GM12872 (cell line): ENCODE data around the gene INAFM2.

Experiments
- TF ChIP-seq, protein P1 (sequence below): IDR thresholded peaks from 3 replicates; pipeline ENCODE4 v1.5.1; 2011; ENCODE audit warnings: low read depth, mild to moderate bottlenecking, low read length, moderate library complexity; ENCODE audit not compliant: insufficient read depth

INAFM2 gene

DNA sequence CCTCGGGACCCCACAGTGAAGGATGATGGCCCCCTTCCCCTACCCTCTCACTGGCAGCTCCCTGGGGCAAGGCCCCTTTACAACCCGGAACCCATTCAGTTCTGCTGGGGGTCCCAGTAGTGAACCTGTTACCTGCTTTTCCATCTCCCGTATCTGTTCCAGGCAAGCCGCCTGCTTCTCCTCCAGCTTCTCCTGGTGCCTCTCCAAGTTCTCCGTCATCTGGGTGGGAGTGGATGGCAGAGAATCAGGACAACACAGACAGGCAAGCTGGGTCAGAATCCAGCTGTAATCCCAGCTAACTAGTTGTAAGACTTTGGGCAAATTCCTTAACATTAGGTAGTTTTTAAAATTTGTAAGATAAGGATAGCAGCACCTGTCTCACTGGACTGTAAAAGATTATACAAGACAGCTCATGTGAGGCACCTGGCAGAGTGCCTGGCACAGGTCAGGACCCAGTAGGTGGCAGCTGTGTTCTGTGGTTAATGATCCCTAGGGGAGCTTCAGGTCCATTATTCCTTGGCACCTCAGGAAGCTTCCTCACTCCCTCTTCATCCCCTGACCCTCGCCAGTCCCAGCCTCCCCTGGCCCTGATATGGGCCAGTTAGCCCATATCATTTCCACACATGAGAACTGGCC lies 34.2 kb upstream of the INAFM2 start:
- TF ChIP-seq, protein P1, sequence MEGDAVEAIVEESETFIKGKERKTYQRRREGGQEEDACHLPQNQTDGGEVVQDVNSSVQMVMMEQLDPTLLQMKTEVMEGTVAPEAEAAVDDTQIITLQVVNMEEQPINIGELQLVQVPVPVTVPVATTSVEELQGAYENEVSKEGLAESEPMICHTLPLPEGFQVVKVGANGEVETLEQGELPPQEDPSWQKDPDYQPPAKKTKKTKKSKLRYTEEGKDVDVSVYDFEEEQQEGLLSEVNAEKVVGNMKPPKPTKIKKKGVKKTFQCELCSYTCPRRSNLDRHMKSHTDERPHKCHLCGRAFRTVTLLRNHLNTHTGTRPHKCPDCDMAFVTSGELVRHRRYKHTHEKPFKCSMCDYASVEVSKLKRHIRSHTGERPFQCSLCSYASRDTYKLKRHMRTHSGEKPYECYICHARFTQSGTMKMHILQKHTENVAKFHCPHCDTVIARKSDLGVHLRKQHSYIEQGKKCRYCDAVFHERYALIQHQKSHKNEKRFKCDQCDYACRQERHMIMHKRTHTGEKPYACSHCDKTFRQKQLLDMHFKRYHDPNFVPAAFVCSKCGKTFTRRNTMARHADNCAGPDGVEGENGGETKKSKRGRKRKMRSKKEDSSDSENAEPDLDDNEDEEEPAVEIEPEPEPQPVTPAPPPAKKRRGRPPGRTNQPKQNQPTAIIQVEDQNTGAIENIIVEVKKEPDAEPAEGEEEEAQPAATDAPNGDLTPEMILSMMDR, result no peak

GRCh38 chr15:40290545-40290917 lies 33.0 kb upstream of the INAFM2 start:
- TF ChIP-seq, protein P1, result no peak

DNA sequence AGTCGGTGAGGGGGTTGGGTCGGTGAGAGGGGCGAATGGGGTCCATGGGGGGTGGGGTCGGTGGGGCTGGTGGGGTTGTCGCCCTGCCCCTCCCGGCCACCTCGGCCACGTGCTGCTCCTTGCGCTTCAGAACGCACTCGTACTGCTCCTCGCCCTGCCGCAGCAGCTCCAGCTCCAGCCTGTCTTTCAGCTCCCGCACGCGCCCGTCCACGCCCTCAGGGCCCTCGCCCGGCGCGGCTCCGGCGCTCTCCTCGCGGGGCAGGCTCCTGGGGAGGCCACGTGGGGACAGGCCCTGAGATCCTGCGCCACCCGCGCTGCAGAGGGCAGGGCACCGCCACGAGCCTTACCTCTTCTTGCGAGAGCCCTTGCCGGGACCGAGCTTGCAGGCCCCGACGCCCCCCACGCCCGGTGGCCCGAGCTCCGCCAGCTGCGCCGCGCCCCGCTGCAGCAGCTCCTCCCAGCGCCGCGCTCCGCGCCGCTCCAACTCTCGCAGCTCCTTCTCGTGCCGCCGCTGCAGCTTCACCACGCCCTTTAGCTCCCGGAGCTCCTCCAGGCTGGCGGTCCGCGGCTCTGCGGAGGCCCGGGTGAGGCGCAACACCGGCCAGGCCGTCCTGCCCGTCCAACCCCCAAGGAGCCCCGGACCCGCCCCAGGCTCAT lies 32.4 kb upstream of the INAFM2 start:
- TF ChIP-seq, protein P1, result no peak

DNA sequence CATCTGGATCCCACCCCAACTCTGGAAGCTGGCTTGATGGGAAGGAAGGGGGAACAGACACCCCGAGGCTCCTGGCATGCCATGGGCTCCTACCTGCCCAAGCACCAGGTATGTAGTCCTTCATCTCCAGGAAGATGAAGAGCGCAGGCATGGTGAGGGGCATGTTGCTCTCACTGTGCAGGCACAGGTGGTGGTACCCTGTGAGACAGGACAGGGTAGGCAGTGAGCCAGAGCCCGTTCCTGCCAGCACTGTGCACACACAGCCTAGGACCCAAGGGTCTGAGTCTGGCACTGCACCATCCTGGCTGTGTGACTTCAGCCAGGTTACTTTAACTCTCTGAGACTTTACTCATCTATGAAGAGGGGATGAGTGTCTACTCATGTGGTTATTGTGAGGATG lies 31.2 kb upstream of the INAFM2 start:
- TF ChIP-seq, protein P1, result no peak

DNA sequence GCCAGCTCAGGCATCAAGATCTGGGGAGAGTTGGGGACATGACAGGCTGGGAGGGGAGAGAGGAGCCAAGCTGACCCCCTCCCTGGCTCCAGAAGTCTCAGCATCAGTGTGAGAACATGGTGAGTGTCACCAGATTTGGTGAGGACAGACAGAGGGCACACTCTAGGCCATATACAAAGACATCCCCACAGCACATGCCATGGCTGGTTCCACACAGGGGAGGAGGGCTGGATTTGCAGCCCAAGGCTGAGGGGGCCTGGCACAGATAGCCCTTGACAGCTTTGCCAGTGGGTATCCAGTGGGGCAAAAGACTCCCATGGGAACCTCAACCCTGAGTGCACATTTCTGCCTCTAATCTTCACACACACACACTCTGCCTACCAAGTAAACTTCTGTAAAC lies 30.5 kb upstream of the INAFM2 start:
- TF ChIP-seq, protein P1, result no peak

GRCh38 chr15:40293905-40294895 lies 29.3 kb upstream of the INAFM2 start:
- TF ChIP-seq, protein P1, result no peak

DNA sequence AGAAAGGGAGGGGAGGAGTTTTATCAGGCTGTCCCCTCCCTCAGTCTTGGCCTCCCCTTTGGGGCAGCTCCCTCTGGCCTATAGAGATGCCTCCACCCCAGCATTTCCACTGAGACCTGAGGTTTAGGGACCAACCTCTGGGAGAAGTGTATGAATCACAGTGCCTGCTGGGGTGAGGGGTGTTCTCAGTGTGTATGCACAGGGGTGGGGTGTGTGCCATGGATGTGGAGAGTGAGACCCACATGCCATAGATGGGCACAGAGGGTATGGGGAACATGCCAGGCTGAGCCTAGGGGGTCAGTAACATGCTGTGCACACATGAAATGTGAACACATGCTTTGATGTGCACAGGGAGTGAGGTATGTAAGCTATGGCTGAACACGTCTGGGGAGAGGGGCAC lies 28.2 kb upstream of the INAFM2 start:
- TF ChIP-seq, protein P1, result no peak
